ENCODE data around the gene MYO6.

Gene MYO6

DNA sequence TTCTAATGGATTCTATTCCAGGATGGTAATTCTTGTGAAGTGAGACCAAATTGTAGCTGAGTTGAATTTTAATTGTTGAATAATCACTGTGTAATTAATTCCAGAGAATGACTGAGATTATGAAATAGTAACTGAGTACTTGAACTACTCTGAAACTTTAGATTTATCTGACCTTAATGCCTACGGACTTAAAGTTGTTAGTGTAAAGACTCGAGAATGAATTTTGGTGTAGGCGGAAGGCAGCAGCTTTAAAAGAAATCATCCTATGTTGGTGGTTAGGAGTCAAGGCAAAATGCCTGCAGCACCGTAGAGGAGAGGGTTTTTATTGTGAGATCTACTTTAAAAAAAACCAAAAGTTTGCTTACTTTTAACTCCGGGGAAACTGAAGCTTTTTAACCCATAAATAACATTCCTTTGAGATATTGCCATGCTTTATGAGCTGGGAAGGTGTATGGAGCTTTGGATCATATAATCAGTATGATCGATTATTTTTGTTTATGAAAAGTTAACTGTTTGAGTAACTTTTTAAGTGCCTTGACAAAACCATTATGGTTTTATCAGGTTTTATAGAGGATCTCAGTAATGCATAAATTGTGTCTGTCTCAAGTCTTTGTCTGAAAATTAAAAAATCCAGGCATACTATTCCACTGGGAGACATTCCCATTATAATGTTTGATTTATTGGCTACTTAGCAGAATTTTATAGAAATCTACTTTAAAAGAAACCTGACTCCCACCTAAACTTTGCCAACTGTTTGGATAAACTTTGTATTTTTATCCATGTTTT is 46.1 kb downstream of the MYO6 start:
- DNase-seq (ENCODE audit: low read depth, low spot score): no peak
- POLR2A ChIA-PET: no interaction called here
- CTCF ChIA-PET: interaction anchor here (1.1 kb wide), 1 partner anchor 32 kb away, joined by 3 read pairs; no protein-coding TSS in a partner anchor
- TF ChIP-seq, protein P1, sequence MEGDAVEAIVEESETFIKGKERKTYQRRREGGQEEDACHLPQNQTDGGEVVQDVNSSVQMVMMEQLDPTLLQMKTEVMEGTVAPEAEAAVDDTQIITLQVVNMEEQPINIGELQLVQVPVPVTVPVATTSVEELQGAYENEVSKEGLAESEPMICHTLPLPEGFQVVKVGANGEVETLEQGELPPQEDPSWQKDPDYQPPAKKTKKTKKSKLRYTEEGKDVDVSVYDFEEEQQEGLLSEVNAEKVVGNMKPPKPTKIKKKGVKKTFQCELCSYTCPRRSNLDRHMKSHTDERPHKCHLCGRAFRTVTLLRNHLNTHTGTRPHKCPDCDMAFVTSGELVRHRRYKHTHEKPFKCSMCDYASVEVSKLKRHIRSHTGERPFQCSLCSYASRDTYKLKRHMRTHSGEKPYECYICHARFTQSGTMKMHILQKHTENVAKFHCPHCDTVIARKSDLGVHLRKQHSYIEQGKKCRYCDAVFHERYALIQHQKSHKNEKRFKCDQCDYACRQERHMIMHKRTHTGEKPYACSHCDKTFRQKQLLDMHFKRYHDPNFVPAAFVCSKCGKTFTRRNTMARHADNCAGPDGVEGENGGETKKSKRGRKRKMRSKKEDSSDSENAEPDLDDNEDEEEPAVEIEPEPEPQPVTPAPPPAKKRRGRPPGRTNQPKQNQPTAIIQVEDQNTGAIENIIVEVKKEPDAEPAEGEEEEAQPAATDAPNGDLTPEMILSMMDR (IDR thresholded peaks at IDR 0.05; ENCODE audit: insufficient read depth, low read length, missing control alignments): no peak
- H3K4me3 ChIP-seq (ENCODE audit: low read depth, low read length): no peak overlapping the region

DNA sequence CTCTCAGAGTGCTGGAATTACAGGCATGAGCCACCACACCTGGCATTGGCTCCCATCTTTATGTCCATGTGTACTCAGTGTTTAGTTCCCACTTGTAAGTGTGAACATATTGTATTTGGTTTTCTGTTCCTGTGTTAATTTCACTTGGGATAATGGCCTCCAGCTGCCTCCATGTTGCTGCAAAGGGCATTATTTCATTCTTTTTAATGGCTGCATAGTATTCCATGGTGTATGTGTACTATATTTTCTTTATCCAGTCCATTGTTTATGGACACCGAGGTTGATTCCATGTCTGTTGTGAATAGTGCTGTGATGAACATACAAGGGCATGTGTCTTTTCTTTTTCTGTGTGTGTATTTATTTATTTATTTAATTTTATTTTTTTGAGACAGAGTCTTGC is 47.7 kb downstream of the MYO6 start:
- POLR2A ChIA-PET: no interaction called here

DNA sequence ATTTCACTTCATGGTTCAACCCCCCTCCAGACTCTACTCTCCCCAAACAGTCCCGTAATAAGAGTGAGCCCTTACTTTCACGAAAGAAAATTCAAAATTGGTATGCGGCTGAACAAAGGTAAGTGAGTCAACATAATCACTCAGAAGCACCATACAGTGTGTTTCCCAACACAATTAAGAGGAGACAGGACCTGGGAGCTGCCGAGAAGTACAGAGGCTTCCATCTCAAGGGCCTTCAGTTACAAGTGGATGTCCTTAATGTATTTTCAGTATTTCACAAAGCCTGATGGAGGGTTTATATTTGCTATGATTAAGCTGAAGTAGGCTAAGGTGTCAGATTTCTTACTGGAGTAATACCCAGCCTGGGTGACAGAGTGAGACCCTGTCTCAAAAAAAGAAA is 51.1 kb downstream of the MYO6 start:
- ChIA-PET CTCF (no interaction called here), POLR2A (no interaction called here)
- TF ChIP-seq, protein P1 (IDR thresholded peaks at IDR 0.05; ENCODE audit: insufficient read depth, low read length, missing control alignments): no peak
- H3K4me3 ChIP-seq (ENCODE audit: low read depth, low read length): no peak overlapping the region
- DNase-seq (ENCODE audit: low read depth, low spot score): no peak

More for the DNA sequence above, 47.7 kb downstream of the MYO6 start:
- CTCF ChIA-PET: no interaction called here
- TF ChIP-seq, protein P1 (IDR thresholded peaks at IDR 0.05; ENCODE audit: insufficient read depth, low read length, missing control alignments): no peak
- DNase-seq (ENCODE audit: low read depth, low spot score): no peak
- H3K4me3 ChIP-seq (ENCODE audit: low read depth, low read length): no peak overlapping the region

DNA sequence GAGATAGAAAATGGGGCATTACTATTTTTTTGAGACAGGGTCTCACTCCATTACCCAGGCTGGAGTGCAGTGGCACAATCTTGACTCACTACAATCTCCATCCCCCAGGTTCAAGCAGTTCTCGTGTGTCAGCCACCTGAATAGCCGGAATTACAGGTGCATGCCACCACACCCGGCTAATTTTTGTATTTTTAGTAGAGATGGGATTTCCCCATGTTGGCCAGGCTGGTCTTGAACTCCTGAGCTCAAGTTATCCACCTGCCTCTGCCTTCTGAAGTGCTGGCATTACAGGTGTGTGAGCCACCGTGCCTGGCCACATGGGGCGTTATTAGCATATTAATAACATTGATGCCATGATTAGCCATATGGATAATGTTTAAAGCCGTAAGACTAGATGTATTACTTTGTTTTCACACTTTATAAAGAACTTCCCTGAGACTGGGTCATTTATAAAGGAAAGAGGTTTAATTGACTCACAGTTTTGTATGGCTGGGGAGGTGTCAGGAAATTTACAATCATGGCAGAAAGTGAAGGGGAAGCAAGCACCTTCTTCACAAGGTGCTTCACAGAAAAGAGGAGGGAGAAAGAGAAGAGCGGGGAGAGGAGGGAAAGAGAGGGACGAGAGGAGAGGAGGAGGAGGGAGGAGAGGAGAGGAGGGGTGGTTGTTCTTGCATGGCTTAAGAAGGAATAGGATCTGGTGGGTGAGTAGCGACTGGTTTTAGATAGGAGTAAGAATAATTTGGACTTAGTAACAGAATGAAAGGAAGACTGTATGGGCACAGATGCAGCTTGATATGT is 51.9 kb downstream of the MYO6 start:
- TF ChIP-seq, protein P1 (IDR thresholded peaks at IDR 0.05; ENCODE audit: insufficient read depth, low read length, missing control alignments): no peak
- CTCF ChIA-PET: no interaction called here
- no peak overlapping the region for H3K4me3 ChIP-seq (ENCODE audit: low read depth, low read length)
- no peak for DNase-seq (ENCODE audit: low read depth, low spot score)
- POLR2A ChIA-PET: no interaction called here

DNA sequence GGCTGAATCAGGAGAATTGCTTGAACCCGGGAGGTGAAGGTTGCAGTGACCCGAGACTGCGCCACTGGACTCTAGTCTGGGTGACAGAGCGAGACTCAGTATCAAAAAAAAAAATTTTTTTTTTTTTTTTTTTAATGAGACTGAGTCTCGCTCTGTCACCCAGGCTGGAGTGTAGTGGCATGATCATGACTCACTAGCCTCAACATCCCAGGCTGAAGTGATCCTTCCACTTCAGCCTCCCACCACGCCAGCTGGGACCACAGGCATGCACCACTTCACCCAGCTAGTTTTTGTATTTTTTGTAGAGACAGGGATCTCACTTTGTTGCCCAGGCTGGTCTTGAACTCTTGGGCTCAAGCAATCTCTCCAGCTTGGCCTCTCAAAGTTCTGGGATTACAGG is 53.3 kb downstream of the MYO6 start:
- TF ChIP-seq, protein P1 (IDR thresholded peaks at IDR 0.05; ENCODE audit: insufficient read depth, low read length, missing control alignments): no peak
- no peak overlapping the region for H3K4me3 ChIP-seq (ENCODE audit: low read depth, low read length)
- CTCF ChIA-PET: no interaction called here
- POLR2A ChIA-PET: no interaction called here
- no peak for DNase-seq (ENCODE audit: low read depth, low spot score)

DNA sequence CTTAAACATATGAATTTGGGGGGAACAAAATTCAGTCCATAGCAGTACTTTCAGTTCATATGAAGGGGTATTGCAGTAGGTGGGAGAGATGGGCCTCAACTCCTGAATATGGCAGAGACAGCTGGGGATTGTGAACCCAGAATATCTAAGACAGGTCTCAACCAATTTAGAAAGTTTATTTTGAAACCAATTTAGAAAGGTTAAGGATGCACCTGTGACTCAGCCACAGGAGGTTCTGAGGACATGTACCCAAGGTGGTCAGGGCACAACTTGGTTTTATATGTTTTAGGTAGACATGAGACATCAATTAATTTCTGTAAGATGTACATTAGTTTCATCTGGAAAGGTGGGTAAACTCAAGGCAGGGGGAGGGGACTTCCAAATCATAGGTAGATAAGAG is 59.5 kb downstream of the MYO6 start:
- no peak overlapping the region for H3K4me3 ChIP-seq (ENCODE audit: low read depth, low read length)
- ChIA-PET POLR2A (no interaction called here), CTCF (no interaction called here)
- DNase-seq (ENCODE audit: low read depth, low spot score): no peak
- TF ChIP-seq, protein P1 (IDR thresholded peaks at IDR 0.05; ENCODE audit: insufficient read depth, low read length, missing control alignments): no peak
